ENCODE data around the gene CHN2.

GRCh38 chr7:29394321-29394720 is 199.7 kb downstream of the CHN2 start:
- TF ChIP-seq CTCF (IDR thresholded peaks at IDR 0.05) (no peak), ZFX (IDR thresholded peaks at IDR 0.05; ENCODE audit: borderline replicate concordance) (no peak)

All from 22Rv1 (cell line).